ENCODE data around the gene SLC35F5.
"Not testable (repeated sequence)": the region's sequence is repeated elsewhere in the genome, so short reads cannot be mapped to it uniquely, and the experiment has no call there.

SLC35F5 gene

DNA sequence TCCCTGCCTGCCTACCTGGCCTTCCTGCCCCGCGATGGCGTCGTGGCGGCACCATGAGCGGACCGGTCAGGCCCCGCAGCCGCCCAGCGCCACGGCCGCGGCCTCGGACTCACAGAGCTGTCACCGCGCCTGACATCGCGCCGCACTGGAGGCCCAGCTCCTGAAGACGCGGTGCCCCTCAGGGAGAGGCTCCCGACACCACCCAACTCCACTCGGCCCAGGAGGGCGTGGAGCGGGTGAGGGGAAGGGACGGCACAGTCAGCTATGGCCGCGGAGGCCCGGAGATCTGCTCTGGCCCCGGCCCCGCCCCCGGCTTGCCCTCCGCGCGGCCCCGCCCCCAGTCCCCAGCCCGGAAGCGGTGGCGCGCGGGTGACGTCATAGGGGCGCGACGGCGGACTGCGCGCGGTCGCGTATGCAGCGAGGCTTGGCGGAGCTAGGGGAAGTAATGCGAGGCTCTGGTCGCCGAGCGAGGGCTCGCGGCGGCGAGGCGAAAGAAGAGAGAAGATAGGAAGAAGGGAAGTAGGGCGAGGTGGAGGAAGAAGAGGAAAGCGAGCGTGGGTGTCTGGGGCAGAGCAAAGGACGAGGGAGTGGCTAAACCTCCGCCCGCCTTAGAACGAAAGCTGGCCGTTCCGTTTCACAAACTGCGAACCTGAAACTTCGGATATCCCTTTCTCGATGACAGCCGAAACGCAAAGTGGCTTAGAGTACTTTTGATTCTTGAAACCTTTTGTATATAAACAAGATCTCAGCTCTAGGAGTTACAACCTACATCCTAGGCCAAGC, at the start of gene SLC35F5:
Gene SLC35F5 (minus strand): TSS at position 288 of the 783 bp plus-strand sequence. CDS start 233 bp downstream, at position 55.
- DNase-seq (ENCODE audit: extremely low read depth in 1 of 2, low read depth in 1 of 2) = peak; percentile 80 to 90

- DNase-seq (ENCODE audit: extremely low read depth in 1 of 2, low read depth in 1 of 2) = no peak
Observed at GRCh38 chr2:113799375-113799774, 42.9 kb upstream of the SLC35F5 start.

GRCh38 chr2:113797237-113797636, 40.8 kb upstream of the SLC35F5 start:
- DNase-seq (ENCODE audit: extremely low read depth in 1 of 2, low read depth in 1 of 2) = no peak

DNA sequence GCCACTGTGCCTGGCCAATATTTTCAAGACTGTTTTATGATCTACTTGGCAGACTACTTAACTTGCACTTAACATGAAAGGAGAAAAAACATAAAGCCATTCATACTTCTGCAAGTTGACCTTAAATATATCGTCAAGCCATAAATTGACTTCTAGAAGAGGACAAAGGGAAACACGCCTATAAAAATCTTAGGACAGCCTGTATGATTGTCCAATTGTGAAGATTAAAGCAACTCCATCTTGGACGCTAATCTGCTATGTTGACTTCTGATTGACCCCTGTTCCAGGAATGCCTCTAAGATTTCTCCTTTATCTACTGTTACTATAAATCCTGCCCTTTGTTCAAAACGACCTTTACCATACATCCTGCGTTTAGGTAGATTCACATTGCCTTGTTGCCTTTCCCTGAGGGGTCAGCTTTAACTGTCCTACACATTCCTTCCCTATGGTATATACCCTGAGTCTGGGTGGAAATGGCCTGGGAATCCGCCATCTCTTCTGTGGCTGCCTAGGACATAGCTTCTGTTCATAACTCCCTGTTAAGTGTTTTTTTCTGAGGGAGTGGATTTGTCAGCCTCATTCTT, 40.2 kb upstream of the SLC35F5 start:
- no peak for DNase-seq (ENCODE audit: extremely low read depth in 1 of 2, low read depth in 1 of 2)

DNA sequence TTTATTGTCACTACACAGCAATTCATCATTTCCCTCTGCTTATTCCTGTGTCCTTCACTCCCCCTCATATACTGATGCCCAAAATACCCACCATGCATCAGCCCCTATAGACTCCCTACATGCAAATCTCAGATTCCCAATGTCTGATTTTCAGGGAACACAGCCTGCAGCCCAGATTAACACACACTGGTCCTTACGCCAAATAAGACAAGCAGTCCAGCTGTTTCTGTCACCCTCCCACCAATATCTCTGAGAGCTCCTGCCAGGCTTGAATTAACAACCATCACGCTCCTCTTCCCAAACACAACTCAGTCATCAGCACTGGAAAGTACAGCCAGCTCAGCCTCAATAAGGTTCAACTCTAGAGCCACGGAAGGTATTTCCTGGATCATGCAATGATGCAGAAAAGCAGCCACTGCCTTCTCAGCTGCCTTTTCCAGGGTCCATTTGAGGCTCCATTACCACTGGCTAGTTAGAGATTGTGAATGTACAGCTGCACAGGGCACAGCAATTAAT, 39.0 kb upstream of the SLC35F5 start:
- no peak for DNase-seq (ENCODE audit: extremely low read depth in 1 of 2, low read depth in 1 of 2)

DNA sequence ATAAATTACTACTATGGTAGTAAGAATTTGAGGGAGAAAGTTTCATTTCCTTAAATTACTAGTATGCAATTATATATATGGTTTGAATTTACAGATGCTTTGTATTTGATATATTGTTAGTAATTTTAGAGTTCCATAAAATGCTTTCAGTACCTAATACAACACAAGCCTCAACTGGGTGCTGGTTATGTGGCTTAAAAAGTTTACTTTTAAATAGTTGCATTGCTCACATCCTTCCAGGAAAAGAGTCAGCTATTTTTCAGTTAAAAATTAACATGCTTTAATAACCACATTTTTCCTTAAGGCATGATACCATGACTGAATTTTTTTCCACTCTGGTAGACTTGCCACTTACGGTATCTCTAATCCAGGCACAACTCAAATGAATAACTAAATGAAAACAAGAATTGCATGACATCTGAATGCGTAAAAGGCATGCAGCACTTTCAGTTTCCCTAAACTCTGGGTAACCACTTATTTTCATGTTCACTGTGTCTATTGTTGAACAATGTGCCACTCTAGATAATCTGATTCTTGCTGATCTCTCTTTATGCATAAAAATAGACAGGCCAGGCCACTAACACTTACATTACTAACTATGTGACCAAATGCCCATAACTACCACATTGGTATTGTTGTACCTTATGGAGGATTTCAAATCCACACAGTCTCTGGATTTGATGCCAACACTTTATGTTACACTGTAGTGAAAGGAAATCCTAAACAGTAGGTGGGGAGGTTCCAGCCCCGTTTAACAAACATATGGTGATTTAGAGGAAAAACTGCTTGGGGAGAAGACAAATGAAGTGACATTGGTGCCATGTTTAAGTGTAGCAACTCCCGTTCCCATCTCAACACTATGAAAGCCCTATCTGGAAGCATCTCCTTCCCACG, 35.5 kb upstream of the SLC35F5 start:
- no peak for DNase-seq (ENCODE audit: extremely low read depth in 1 of 2, low read depth in 1 of 2)

DNA sequence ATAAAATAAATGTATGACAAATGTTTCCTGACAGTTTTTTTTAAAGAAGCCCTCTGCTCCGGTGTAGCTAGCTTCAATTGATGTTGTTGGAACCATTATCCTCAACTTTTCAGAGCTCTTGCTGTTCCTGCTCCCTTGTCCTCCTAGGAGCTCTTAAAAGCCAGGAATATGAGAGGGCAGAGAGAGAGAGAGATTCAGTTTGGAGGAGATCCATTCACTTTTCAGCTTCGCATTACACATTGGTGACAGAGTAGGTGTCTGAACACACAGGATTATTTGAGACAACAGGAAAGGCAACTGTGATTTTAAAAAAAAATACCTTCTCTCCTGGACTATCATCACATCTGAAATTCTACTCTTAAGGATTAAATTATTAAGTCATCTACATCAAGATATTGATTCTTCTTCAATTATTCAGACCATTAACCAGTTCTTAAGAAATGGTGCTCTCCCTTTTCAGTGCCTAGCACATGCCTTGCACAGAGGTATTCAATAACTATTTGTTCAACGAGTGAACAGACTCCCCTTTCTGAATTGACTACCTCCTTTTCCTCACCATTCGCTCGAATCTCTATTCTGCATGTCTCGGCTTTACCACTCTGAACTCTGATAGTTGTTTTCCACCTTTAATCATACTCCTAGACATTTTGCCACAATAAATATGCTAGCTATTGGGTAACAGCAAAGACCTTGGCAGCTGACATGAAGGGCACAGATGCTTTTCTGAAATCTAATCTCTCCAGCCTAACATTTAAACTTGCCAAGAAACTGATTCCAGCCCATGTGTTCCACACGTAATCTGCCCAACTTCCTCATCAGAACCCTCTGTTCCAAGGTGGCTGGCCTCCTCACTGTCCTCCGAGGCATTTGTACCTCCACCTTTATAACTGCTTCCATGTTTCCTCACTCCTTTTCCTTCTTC, 28.6 kb upstream of the SLC35F5 start:
- DNase-seq (ENCODE audit: extremely low read depth in 1 of 2, low read depth in 1 of 2) = no peak

- no peak for DNase-seq (ENCODE audit: extremely low read depth in 1 of 2, low read depth in 1 of 2)
Observed at GRCh38 chr2:113780472-113780871, 24.0 kb upstream of the SLC35F5 start.

GRCh38 chr2:113777371-113777770, 20.9 kb upstream of the SLC35F5 start:
- DNase-seq (ENCODE audit: extremely low read depth in 1 of 2, low read depth in 1 of 2) = no peak

- DNase-seq (ENCODE audit: extremely low read depth in 1 of 2, low read depth in 1 of 2) = no peak
Observed at GRCh38 chr2:113776949-113777348, 20.5 kb upstream of the SLC35F5 start.

- DNase-seq (ENCODE audit: extremely low read depth in 1 of 2, low read depth in 1 of 2) = not testable (repeated sequence)
Observed at GRCh38 chr2:113774616-113775015, 18.2 kb upstream of the SLC35F5 start.

GRCh38 chr2:113770929-113771328, 14.5 kb upstream of the SLC35F5 start:
- no peak for DNase-seq (ENCODE audit: extremely low read depth in 1 of 2, low read depth in 1 of 2)

DNA sequence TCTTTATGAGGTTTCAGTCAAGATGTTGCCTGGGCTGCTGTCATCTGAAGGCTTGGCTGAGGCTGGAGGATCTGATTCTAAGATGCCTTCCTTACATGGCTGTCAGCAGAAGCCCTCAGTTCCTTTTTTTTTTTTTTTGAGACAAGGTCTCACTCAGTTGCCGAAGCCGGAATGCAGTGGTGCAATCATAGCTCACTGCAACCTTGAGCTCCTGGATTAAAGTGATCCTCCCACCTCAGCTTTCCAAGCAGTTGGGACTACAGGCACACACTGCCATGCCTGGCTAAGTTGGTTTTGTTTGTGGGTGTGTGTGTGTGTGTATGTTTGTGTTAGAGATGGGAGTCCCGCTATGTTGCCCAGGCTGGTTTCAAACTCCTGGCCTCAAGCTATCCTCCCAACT, 13.1 kb upstream of the SLC35F5 start:
- no peak for DNase-seq (ENCODE audit: extremely low read depth in 1 of 2, low read depth in 1 of 2)

DNA sequence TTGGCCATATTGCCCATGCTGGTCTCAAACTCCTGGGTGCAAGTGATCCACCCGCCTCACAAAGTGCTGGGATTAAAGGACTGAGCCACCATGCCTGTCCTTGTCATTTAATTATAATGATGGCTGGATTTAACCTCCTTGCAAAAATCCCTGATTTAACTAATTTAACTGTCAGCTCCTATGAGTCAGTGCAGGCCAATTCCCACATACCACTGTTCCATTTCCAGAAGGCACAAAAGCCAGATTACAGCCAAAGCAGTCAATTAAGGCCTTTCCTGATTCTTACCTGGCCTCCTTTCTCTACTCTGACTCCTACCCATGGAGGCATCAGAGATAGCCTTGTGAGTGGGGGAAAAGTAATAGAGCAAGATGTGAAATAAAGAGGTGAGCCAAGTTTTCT, 12.3 kb upstream of the SLC35F5 start:
- DNase-seq (ENCODE audit: extremely low read depth in 1 of 2, low read depth in 1 of 2) = no peak

- no peak for DNase-seq (ENCODE audit: extremely low read depth in 1 of 2, low read depth in 1 of 2)
Observed at GRCh38 chr2:113767811-113768460, 11.5 kb upstream of the SLC35F5 start.

DNA sequence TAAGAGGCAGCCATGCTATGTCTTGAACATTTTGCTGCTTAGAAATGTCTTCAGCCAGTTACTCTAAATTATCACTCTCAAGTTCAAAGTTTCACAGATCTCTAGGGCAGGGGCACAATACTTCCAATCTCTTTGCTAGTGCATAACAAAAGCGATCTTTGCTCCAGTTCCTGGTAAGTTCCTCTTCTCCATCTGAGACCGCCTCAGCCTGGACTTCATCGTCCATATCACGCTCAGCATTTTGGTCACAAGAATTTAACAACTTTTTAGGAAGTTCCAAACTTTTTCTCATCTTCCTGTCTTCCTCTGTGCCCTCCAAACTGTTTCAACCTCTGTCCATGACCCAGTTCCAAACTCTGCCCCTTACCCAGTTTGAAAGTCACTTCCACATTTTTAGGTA, 8.8 kb upstream of the SLC35F5 start:
- no peak for DNase-seq (ENCODE audit: extremely low read depth in 1 of 2, low read depth in 1 of 2)

DNA sequence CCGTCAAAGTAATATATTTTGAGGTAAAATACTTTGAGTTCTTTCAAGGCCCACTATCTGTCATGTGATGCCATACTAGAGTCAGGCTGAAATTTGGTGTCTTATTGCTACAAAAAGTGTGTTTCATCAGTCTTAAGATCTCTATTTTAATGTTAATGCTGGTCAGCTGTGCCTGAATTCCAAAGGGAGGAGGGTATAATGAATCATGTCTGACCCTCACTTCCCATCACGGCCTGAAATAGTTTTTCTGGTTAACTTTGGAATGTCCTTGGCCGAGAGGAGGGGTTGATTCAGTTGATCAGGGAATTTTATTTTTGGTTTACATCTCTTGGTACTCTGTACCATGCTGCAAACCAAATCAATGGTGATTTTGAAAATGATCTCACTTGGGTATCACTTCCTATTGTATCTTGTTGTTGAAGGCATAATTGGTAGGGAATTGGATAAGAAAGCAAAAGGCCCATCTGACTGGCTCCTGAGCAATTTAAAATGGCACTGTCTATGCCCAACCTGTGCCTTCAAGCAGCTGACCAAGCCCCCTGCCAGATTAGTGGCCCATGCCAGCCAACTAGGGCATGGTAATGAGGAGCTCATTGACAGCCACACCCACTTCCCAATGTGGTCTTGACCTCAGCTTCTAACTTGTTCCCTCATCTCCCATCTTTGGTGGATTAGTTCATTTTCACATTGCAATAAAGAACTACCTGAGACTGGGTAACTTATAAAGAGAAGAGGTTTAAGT, 6.1 kb upstream of the SLC35F5 start:
- DNase-seq (ENCODE audit: extremely low read depth in 1 of 2, low read depth in 1 of 2) = no peak

GRCh38 chr2:113760400-113760799, 4.0 kb upstream of the SLC35F5 start:
- no peak for DNase-seq (ENCODE audit: extremely low read depth in 1 of 2, low read depth in 1 of 2)

GRCh38 chr2:113757138-113757657, 756 bp upstream of the SLC35F5 start:
- no peak for DNase-seq (ENCODE audit: extremely low read depth in 1 of 2, low read depth in 1 of 2)

All from stimulated activated CD8-positive, alpha-beta memory T cell treated with anti-CD3 and anti-CD28 coated beads, Interleukin-7, amount 100 ng/mL, for 48 hours (primary cell).